Measurements from ENCODE around the gene ASXL2. TPM values are rescaled to one million over a fixed set of nuclear protein-coding genes. Genes with fewer than 3 reads are reported as not detected.
A peak's percentile ranks its signal among the peaks of the same experiment; 100 is the strongest.
"Not testable (repeated sequence)": the region's sequence is repeated elsewhere in the genome, so short reads cannot be mapped to it uniquely, and the experiment has no call there.

Gene ASXL2
- 10 to 100 TPM in 11 of 12 donors, not detected in 1; 13.6 to 26.7 (median 14.9) TPM for polyA plus RNA-seq (ENCODE audit: insufficient read length in 12 of 12)
- long read RNA-seq, donor 1: 0 reads
- long read RNA-seq, donor 2, partial matches to known transcripts: 6 of 6 reads
- long read RNA-seq, donor 2, other reads (novel, unspliced or antisense): 0 of 6 reads
- long read RNA-seq, donor 3: 0 reads
- long read RNA-seq, donor 4: 0 reads
- long read RNA-seq, donor 5: 0 reads
- long read RNA-seq, donor 6: 0 reads
- long read RNA-seq, donor 7: 0 reads
- long read RNA-seq, donor 8: 0 reads
- long read RNA-seq, donor 9: 0 reads
- long read RNA-seq, donor 10: 0 reads
- long read RNA-seq, donor 11: 0 reads

DNA sequence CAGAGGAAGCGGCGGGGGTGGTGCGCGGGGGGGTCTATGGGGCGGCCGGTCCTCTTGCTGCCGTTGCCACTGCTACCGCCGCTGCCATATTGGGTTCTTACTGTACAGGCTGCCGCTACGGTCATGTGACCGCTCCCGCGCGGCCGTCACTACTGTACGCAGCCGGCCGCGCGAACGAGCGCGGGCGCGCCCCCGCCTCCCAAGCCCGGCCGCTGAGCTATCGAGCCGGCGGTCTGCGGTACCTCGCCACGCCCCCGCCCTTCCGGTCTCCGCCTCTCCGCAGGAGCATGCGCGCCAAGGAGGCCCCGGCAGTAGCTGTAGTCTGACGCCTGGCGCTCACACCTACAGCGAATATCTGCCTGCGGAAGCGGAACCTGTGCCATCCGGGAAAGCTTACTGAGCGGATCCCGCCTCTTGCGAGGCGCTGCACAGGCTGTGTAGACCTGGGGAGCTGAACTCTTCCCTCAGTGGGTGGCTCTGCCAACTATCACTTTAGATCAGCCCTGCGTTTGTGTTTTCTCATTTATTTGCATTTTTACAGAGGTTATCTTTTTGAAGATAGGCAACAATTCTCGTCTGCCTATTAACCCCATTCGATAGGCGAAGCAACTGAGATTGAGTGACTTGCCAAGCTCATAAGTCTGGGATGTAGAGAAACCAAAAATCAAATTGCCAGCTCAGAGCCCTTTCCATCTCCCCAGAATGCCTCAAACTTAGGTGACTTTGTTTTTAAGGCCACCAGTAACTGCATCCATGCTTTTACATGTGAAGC, at the start of gene ASXL2:
Gene ASXL2 (minus strand): TSS at position 127 of the 772 bp plus-strand sequence. CDS start 265 bp downstream, outside the sequence.
- DNase-seq: peak; percentile 96

DNA sequence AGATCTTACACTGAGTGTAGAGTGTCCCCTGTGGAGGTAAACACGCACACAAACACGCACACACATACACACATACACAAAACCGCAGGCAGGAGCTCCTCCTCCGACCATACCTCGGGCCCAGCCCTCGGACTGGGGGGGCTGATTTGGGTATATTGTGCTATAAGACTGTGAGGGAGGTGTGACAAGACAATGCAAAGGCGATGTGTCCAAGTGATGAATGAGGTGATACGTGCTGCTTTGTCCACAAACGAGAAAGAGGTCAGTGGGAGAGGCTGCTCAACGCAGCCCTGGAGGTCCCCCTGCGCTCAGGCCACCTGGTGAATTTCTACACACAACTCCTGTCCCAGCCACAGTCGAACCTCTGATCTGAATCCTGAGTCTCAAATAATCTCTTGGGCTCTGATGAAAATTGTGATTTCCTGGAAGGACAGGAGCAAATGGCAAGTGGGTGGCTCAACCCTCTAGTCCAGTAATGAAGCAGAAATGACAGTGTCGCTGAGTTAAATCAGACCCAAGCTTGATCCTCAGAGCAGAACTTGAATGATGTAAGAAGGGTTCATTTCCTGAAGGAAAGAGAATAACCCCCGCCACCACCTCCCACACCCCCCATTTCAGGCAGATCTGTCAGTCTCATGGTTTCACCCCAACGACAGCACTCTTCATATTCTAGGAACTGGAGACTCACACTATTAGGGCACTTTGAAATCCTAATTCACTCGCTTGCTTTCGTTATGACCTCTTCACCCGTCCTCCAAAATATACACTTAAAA, 48.9 kb upstream of the ASXL2 start:
- no peak for DNase-seq

DNA sequence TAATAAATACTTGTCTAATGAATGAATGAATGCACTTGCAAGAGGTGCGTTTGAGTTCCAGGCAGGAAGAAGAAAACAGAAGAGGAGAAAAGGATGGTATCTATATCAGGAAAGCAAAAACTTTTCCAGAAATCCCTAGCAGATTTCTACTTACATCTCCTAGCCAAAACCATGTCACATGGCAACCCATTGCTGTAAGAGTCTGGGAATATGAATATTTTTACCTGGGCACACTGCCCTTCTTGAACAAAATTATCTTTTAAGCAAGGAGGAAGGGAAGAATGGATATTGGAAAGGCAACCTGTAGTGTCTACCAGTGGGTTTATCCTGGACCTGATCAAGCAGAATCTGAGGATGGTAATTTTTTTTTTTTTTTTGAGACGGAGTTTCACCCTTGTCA, 44.2 kb upstream of the ASXL2 start:
- no peak for DNase-seq

DNA sequence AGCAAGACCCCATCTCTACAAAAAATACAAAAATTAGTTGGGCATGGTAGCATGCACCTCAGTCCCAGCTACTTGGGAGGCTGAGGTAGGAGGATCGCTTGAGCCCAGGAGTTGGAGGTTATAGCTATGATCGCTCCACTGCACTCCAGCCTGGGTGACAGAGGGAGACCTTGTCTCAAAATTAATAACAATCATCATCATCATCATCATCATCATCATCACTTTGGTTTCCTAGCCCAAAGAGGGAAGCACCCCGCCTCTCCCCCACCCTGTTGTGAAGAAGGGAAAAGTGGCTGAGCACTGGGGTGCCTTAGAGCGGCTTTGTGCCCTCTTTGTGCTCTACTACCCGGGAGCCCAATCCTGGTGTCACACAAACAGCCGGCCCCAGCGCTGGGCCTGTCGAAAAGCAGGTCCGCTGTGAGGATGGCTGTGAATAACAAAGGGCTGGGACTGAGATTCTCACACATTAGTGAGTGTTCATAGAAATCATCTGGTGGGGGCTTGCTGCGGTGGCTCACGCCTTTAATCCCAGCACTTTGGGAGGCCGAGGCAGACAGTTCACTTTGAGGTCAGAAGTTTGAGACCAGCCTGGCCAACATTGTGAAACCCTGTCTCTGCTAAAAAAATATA, 42.6 kb upstream of the ASXL2 start:
- DNase-seq: no peak

DNA sequence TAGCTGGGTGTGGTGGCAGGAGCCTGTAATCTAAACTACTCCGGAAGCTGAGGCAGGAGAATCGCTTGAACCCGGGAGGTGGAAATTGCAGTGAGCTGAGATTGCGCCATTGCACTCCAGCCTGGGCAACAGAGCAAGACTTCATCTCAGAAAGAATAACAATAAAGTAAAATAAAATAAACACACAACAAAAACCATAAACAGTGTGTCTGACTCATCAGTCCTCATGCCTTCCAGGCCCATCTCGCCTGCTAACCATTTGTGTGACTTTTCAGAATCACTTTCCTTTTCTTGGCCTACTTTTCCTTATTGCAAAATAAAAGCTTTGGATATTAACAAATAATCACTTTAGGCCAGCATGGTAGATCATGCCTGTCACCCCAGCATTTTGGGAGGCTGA, 42.0 kb upstream of the ASXL2 start:
- DNase-seq: no peak

DNA sequence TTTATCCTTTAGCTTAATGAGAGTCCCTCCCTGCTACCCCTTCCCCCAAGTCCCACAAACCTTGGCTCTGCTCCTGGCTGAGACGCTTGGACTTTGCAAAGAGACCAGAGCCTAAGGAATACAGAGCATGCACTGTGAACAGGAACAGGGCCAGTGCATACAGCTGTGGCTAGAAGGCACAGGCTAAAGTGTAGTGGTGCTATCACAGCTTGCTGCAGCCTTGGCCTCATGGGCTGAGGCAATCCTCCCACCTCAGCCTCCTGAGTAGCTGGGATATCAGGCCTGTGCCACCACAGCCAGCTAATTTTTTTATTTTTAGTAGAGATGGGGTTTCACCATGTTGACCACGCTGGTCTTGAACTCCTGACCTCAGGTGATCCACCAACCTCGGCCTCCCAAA, 39.5 kb upstream of the ASXL2 start:
- DNase-seq: no peak

DNA sequence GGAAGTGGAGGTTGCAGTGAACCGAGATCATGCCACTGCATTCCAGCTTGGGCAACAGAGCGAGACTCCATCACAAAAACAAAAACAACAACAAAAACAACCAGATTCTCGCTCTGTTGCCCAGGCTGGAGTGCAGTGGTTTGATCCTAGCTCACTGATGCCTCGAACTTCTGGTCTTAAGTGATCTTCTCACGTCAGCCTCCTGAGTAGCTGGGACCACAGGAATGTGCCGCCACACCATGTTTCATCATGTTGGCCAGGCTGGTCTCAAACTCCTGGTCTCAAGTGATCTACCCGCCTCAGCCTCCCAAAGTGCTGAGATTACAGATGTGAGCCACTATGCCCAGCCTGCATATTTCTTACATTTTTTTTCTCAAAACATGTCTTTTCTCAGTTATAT, 39.1 kb upstream of the ASXL2 start:
- not testable (repeated sequence) for DNase-seq

DNA sequence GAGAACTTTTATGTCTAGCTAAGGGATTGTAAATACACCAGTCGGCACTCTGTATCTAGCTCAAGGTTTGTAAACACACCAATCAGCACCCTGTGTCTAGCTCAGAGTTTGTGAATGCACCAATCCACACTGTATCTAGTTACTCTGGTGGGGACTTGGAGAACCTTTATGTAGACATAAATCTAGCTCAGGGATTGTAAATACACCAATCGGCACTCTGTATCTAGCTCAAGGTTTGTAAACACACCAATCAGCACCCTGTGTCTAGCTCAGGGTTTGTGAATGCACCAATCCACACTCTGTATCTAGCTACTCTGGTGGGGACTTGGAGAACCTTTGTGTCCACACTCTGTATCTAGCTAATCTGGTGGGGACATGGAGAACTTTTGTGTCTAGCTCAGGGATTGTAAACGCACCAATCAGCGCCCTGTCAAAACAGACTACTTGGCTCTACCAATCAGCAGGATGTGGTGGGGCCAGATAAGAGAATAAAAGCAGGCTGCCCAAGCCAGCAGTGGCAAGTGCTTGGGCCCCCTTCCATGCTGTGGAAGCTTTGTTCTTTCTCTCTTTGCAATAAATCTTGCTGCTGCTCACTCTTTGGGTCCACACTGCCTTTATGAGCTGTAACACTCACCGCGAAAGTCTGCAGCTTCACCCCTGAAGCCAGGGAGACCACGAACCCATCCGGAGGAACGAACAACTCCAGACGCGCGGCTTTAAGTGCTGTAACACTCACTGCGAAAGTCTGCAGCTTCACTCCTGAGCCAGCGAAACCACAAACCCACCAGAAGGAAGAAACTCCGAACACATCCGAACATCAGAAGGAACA, 37.9 kb upstream of the ASXL2 start:
- not testable (repeated sequence) for DNase-seq

DNA sequence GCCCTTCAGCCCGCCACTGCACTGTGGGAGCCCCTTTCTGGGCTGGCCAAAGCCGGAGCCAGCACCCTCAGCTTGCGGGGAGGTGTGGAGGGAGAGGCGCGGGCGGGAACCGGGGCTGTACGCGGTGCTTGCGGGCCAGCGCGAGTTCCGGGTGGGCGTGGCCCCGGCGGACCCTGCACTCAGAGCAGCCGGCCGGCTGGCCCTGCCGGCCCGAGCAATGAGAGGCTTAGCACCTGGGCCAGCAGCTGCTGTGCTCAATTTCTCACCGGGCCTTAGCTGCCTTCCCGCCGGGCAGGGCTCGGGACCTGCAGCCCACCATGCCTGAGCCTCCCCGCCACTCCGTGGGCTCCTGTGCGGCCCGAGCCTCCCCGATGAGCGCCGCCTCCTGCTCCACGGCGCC, 37.1 kb upstream of the ASXL2 start:
- DNase-seq: not testable (repeated sequence)

DNA sequence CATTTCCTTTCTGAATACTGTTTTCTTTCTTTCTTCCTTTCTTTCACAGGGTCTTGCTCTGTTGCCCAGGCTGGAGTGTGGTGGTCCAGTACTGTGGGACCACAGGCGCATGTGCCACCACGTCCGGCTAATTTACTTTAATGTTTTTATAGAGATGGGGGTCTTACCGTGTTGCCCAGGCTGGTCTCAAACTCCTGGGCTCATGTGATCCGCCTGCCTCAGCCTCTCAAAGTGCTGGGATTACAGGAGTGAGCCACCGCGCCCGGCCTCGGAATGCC, 35.3 kb upstream of the ASXL2 start:
- DNase-seq: not testable (repeated sequence)

DNA sequence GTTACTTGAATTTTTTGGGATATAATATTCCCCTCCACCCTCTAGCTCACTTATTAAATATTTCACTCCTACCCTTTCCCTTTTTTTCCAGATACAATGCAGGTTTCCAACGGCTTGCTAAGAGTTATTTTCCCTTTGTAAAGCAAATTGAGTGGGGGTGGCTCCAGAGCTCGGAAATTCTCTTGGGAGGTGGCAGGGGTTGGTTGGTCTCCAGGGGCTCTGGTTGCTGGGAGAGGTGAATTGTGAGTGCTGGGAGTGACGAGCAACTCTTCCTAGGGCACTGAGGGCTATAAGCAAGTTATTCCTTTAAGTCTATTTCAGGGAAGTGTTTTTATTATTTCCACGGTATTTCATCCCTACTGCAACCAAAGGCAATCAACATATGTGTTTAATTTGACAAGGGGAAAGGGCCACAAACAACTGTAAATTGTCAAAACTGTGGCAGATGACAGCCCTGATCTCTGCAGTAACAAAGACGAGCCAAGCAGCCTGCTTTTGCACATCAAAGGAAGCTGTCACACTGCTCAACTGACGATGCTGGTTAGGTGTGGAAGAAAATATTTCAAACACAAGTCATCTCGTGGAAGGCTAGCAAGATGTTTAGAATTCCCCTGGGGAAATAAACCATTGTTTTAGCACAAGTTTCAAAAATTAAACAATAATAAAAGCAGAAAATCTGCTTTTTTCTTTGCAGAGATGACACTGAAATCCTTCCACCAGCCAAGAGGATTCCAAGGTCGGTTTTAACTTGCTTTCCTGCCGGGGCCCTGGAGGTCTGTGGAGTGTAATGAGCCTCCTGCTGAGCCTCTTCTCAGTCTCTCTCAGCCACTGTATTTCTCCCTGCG, 34.8 kb upstream of the ASXL2 start:
- DNase-seq: no peak

DNA sequence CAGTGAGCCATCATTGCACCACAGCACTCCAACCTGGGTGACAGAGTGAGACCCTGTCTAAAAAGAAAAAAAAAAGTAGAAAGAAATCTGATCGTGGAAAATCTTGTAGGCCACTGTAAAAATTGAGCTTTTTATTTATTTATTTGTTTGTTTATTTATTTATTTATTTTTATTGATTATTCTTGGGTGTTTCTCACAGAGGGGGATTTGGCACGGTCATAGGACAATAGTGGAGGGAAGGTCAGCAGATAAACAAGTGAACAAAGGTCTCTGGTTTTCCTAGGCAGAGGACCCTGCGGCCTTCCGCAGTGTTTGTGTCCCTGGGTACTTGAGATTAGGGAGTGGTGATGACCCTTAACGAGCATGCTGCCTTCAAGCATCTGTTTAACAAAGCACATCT, 31.3 kb upstream of the ASXL2 start:
- DNase-seq: not testable (repeated sequence)

DNA sequence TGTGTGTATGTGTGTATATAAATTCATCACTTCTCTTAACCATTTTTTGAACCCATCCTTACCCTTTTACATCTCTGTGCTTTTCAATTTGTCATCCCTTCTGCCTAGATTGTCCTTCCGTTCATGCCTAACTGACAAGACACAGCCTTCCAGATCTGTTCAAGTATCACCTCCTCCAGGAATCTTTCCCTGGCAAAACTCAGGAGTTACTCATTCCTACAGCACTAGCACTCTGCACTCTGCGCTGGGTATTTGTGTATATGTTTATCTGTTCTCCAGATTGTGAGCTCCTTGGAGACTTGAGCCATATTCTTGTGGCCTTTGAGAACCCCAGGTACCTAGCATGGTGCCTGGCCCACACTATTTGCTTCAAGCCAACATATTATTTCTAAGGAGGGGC, 26.8 kb upstream of the ASXL2 start:
- DNase-seq: no peak

DNA sequence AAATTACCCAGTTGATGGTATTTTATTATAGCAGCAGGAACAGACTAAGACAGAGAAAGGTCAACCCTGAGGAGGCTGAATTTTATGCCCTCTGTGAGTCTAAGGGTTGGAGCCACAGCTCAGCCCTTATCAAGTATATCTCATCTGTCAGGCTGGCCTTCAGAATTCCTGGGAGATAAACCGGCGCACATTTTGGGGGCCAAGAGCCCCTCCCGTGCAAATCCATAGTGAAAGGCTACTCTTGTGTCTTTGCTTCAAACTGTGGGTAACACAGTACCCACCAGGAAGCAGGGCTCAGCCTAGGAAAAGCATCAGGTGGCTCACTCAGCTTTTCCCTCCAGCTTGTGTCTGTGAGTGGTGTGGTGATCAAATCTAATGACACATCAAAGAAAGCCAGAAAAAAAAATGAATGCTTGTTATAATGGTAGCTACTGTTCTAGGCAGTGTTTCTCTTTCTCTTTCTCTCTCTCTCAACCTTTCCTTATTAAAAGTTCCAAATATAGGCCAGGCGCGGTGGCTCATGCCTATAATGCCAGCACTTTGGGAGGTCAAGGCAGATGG, 25.0 kb upstream of the ASXL2 start:
- no peak for DNase-seq

DNA sequence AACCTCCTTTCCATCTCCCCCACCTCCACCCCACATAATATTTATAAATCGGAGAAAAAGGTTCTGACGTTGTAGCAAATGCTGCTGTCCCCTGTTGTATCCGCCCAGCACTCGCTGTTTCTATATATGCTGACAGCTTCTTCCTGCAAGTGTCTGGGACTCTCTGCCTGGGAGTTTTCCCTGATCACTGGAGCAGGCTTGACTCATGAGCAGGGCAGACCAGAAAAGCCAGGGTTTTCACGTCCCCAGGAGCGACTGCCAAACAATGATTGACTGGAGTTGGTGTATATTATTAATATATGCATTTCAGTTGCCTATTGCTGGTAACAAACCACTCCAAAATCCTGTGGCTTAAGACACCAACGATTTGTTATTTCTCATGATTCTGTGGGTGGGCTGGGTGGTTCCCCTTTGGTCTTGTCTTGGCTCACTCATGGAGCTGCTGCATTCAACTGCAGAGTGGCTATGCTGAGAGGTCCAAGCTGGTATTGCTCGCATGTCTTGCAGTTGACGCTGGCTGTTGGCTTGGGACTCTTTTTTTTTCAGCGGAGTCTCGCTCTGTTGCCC, 21.2 kb upstream of the ASXL2 start:
- no peak for DNase-seq

DNA sequence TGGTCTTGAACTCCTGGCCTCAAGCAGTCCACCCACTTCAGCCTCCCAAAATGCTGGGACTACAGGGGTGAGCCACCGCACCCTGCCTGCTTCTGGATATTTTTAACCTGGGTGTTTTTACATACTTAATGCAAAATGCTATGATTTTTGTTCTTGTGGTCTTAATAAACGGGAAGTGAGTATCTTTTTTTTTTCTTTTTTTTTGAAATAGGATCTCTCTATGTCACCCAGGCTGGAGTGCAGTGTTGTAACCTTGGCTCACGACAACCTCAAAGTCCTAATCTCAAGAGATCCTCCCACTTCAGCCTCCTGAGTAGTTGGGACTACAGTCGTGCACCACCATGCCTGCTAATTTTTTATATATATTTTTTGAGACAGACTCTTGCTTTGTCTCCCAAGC, 19.2 kb upstream of the ASXL2 start:
- no peak for DNase-seq

DNA sequence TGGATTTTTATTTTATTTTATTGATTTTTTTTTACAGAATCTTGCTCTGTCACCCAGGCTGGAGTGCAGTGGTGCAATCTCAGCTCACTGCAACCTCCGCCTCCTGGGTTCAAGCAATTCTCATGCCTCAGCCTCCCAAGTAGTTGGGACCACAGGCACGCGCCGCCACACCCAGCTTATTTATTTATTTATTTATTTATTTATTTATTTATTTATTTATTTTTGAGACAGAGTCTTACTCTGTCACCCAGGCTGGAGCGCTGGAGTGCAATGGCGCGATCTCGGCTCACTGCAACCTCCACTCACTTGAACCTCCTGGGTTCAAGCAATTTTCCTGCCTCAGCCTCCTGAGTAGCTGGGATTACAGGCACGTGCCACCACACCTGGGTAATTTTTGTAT, 18.0 kb upstream of the ASXL2 start:
- not testable (repeated sequence) for DNase-seq

DNA sequence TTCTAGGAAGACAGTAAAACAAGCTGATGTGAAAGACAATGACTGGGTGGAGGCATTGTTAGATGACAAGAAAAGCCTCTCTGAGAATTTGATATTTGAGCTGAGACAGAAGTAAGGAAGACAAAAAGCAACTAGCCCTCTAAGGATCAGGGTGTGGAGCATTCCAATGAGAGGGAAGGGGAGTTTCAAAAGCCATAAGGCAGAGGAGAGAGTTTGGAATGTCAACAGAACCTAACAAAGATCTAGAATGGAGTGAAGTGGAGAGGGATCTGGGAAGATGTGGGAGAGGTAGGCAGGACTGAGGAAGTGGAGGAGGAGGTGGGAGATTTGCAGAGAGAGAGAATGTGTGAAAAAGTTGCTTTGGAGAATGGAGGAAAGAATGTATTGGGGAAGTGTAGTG, 17.3 kb upstream of the ASXL2 start:
- DNase-seq: no peak

DNA sequence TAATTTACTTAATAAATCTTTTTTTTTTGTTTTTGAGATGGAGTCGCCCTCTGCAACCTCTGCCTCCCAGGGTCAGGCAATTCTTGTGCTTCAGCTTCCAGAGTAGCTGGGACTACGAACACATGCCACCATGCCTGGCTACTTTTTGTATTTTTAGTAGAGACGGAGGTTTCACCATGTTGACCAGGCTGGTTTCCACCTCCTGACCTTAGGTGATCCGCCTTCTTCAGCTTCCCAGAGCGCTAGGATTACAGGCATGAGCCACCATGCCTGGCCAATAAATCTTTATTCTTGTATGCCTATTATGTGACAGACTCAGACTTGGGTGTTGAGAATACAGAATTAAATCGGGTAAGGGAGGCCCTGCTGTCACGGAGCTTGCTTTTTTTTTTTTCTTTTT, 16.7 kb upstream of the ASXL2 start:
- no peak for DNase-seq
